Body of pancreas (tissue), 4 donors: ENCODE results near the gene CFAP61.

Experiments
- CTCF ChIP-seq, 7 experiments: fragments of 450-650 bp in 4 of 7; fragments of 200-600 bp in 3 of 7; sonication (generic) in 3 of 7; IDR thresholded peaks; one replicate each; pipeline ENCODE4 v1.5.1; 2016 to 2019; ENCODE audit warnings: antibody characterized with exemption in 7 of 7
- POLR2A ChIP-seq, 3 donors: fragments of 450-650 bp; IDR thresholded peaks; one replicate each; pipeline ENCODE4 v1.6.1; 2016; ENCODE audit warnings: antibody characterized with exemption in 3 of 3, mild to moderate bottlenecking in 2 of 3

- no peak for TF ChIP-seq CTCF (IDR thresholded peaks at IDR 0.05)
- no peak for TF ChIP-seq POLR2A (IDR thresholded peaks at IDR 0.05)
These were observed 207.2 kb downstream of the CFAP61 start for GRCh38 chr20:20259533-20259932.
